Osteocyte (in vitro differentiated cells): ENCODE results near the gene DIP2C. TPM values are rescaled to one million over a fixed set of nuclear protein-coding genes. Genes with fewer than 3 reads are reported as not detected.

Experiments
- DNase-seq: peaks from one replicate; pipeline ENCODE4 v3.0.0; 2021; ENCODE audit warnings: mixed read lengths; ENCODE audit not compliant: unreplicated experiment; ENCODE audit errors: extremely low spot score
- H3K27ac Mint-ChIP-seq: one replicate; pipeline ENCODE4 v1.8.0; 2021; ENCODE audit warnings: mild to moderate bottlenecking, mixed read lengths; ENCODE audit not compliant: unreplicated experiment
- H3K27me3 Mint-ChIP-seq: one replicate; pipeline ENCODE4 v1.8.0; 2021; ENCODE audit warnings: mixed read lengths; ENCODE audit not compliant: unreplicated experiment
- H3K36me3 Mint-ChIP-seq: one replicate; pipeline ENCODE4 v1.8.0; 2021; ENCODE audit warnings: mixed read lengths; ENCODE audit not compliant: unreplicated experiment
- H3K4me1 Mint-ChIP-seq: one replicate; pipeline ENCODE4 v1.8.0; 2021; ENCODE audit warnings: mixed read lengths; ENCODE audit not compliant: unreplicated experiment
- H3K4me3 Mint-ChIP-seq: one replicate; pipeline ENCODE4 v1.8.0; 2021; ENCODE audit warnings: mild to moderate bottlenecking, moderate library complexity, mixed read lengths; ENCODE audit not compliant: unreplicated experiment
- H3K9me3 Mint-ChIP-seq: one replicate; pipeline ENCODE4 v1.8.0; 2021; ENCODE audit warnings: mixed read lengths; ENCODE audit not compliant: unreplicated experiment
- total RNA-seq: library from RNA; stranded (reverse); gene quantifications from 2 replicates; pipeline ENCODE4 v1.2.1, GENCODE V29; 2021
- TF ChIP-seq, protein P1 (sequence below): fragments of 200-600 bp; sonication (generic); IDR thresholded peaks from 2 replicates; pipeline ENCODE4 v1.5.0; 2021; ENCODE audit warnings: antibody characterized with exemption, mild to moderate bottlenecking, moderate library complexity

DIP2C gene
- total RNA-seq, 1 donor from 2014 or later = 36.8 TPM

DNA sequence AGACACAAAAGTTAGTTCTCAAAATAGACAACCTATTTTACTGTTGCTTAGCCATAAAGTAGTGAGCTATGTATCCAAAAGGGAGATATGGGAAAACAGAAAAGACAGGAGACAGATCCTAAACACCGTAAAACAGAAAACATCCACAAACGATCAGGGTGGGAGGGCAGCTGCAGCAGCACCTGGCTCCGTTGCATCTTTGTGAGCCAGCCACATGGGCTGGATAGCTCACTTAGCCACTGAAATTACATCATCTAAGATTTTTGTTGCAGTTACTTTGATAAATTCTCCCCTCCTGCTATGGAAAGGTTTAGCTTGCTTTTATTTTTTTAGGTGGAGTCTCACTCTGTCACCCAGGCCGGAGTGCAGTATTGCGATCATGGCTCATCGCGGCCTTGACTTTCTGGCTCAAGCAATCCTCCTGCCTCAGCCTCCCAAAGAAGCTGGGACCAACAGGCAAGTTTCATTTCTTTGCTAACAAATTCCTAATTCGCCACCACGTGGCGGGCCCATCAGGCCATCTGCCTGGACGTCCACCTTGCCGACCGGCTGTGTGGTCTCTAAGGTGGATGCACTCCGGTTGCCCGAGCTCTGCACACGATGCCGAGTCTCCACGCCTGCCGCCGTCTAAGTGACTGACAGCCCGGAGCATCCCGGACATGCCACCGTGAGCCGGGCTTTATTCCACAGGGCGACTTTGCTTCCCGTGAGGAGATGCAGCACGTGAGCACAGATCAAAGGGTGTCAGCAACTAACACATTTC, 159.8 kb downstream of the DIP2C start:
- H3K9me3 Mint-ChIP-seq = no peaks in the 10 kb centered on the region
- no peaks in the 10 kb centered on the region for H3K27me3 Mint-ChIP-seq
- peaks cover 18% of the 10 kb centered on the region for H3K4me1 Mint-ChIP-seq
- H3K36me3 Mint-ChIP-seq = peaks cover 2% of the 10 kb centered on the region
- H3K27ac Mint-ChIP-seq = no peak overlapping the region
- DNase-seq = no peak
- TF ChIP-seq, protein P1, sequence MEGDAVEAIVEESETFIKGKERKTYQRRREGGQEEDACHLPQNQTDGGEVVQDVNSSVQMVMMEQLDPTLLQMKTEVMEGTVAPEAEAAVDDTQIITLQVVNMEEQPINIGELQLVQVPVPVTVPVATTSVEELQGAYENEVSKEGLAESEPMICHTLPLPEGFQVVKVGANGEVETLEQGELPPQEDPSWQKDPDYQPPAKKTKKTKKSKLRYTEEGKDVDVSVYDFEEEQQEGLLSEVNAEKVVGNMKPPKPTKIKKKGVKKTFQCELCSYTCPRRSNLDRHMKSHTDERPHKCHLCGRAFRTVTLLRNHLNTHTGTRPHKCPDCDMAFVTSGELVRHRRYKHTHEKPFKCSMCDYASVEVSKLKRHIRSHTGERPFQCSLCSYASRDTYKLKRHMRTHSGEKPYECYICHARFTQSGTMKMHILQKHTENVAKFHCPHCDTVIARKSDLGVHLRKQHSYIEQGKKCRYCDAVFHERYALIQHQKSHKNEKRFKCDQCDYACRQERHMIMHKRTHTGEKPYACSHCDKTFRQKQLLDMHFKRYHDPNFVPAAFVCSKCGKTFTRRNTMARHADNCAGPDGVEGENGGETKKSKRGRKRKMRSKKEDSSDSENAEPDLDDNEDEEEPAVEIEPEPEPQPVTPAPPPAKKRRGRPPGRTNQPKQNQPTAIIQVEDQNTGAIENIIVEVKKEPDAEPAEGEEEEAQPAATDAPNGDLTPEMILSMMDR = no peak
- H3K4me3 Mint-ChIP-seq = no peak overlapping the region

DNA sequence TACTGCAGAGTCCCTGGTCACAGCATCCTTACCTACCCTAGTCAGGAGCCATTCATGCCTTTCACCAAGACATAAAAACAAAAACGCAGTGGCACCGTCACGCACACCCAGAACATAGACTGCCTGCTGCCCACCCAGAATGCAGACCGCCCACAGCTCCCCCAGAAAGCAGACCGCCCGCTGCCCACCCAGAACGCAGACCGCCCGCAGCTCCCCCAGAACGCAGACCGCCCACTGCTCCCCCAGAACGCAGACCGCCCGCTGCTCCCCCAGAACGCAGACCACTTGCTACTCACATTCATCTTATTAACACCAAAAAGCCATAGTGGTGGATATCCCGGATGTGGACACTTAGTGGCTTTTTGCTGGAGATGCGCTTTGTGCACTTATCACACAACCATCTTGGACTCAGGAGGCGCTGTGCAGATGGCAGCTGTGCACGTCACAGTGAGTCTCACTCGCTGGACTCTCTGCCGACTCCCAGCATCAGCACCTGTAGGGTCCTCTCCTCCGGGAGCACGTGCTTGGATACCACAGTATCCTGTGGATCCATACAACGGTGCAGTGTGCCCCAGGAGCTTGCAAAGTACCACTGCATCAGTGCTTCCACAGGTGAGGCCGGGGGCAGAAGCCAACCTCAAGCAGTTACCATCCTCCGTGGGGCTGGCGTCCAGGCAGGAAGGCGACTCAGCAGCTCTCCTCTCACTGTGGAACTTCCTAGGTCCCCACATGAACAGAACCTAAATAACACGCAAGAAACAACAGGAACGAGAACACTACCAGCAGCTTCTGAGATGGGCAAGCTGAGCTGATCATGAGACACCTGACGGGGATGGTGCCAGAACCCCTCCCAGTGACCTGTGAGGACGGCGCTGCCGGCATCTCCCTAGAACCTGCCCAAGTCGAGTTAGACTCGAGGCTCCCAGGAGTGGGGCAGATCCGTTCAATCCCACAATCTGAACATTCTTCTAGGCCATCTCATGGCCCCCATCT, 161.0 kb downstream of the DIP2C start:
- Mint-ChIP-seq H3K9me3 (no peaks in the 10 kb centered on the region), H3K36me3 (peaks cover 2% of the 10 kb centered on the region), H3K27ac (no peak overlapping the region), H3K27me3 (no peaks in the 10 kb centered on the region), H3K4me3 (no peak overlapping the region), H3K4me1 (peaks cover 19% of the 10 kb centered on the region)
- no peak for DNase-seq
- TF ChIP-seq, protein P1 = no peak

DNA sequence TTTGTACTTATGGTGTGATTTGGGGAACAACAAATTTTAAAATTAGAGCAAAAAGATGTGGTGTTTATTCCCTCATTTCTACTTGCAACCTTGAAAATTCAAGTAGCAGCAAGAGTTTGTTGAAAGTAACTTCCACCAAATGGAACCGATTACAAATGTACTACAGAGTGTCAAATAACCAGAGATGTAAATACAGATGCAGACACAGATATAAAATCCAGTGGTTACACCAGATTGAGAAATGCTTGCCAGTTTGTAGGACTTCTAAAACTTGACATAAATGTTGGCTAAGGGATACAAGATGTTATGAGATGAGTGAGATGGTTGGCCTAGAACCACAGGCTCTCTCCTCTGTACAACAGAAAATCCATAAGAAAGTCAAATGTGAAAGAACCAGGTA, 162.1 kb downstream of the DIP2C start:
- Mint-ChIP-seq H3K27ac (no peak overlapping the region), H3K36me3 (peaks cover 2% of the 10 kb centered on the region), H3K9me3 (no peaks in the 10 kb centered on the region), H3K4me3 (no peak overlapping the region), H3K4me1 (peaks cover 14% of the 10 kb centered on the region), H3K27me3 (no peaks in the 10 kb centered on the region)
- TF ChIP-seq, protein P1 = no peak
- no peak for DNase-seq

DNA sequence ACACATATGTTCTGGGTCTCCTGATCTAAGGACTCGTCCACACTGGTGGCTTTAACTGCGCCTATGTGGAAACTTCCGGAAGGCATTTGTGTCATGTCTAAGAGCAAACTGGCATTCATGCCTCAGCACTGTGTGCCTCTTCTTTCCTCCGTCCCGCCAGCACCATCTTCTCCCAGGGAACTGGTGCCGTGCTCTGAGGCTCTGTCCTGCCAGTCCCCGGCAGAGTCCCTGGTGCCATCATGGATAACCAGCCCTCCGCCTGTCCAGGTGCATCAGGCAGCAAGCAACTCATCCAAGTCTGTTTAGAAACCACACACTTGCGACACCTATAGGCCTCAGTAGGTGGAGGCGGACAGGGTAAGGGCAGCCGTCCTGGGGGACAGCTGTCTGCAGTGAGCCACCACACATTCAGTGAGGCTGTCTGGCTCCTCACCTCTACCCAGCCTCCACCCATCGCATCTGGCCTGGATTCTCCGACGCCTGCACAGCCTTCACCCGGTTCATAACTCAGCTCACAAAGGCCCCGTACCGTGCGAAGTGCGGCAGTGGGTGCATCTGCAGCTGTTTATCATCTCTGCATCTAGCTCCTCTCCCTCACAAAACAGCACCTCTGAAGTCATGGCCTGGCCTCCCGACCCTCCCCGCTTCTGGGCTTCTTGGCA, 162.7 kb downstream of the DIP2C start:
- no peaks in the 10 kb centered on the region for H3K27me3 Mint-ChIP-seq
- peaks cover 2% of the 10 kb centered on the region for H3K36me3 Mint-ChIP-seq
- H3K27ac Mint-ChIP-seq = no peak overlapping the region
- no peak for DNase-seq
- H3K9me3 Mint-ChIP-seq = no peaks in the 10 kb centered on the region
- TF ChIP-seq, protein P1 = no peak
- no peak overlapping the region for H3K4me3 Mint-ChIP-seq
- peaks cover 15% of the 10 kb centered on the region for H3K4me1 Mint-ChIP-seq
